Fibroblast of gingiva (primary cell): ENCODE data around the gene GIT1.

ENCODE experiments used
- DNase-seq: peaks from one replicate; pipeline ENCODE4 v3.0.0-alpha.2; 2011; ENCODE audit warnings: low read depth

GIT1 gene

GRCh38 chr17:29593591-29594518 is 4.4 kb upstream of the GIT1 start:
- DNase-seq: no peak

DNA sequence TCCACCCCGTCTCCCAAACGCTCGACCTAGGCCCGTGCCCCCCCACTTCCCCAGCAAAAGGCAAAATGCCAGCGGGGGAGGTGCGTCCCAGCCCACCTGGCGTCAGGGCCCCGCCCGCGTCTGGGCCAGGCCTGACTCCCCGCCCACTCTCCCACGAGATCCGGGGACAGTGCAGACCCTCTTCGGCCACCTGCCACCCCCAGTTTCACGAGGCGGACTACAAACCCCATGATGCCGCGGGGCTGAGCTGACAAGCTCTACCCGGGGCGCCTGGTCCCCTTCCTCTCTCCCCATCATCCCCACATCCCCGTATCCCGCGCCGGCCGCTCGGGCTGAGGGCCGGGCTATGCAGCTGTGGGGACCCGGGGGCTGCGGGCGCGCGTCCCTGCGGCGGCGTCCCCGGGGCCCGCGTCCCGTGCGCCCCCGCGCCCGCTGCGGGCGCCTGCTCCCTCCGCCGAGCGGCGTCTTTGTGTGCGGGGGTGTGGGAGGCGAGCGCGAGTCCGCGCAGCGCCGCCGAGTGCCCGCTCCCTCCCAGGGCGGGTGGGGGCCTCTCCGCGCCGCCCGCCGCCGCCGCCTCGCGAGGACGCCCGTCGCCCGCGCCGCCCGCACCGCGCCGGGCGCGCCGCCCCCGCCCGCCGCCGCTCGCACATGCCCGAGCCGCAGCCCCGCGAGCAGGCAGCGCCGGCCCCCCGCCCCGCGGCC is 3.6 kb upstream of the GIT1 start, which contains the start of gene ANKRD13B:
Gene ANKRD13B, plus strand, starts transcription at position 283 of the 702 bp plus-strand sequence. CDS start 490 bp downstream, outside the sequence.
- DNase-seq: no peak

- peak; percentile 61 for DNase-seq
Measured at GRCh38 chr17:29591737-29592608, 2.5 kb upstream of the GIT1 start.

- DNase-seq: no peak
Measured at GRCh38 chr17:29591146-29591736, 1.8 kb upstream of the GIT1 start.

- peak; percentile 42 for DNase-seq
Measured at GRCh38 chr17:29590411-29591145, 1.1 kb upstream of the GIT1 start.

DNA sequence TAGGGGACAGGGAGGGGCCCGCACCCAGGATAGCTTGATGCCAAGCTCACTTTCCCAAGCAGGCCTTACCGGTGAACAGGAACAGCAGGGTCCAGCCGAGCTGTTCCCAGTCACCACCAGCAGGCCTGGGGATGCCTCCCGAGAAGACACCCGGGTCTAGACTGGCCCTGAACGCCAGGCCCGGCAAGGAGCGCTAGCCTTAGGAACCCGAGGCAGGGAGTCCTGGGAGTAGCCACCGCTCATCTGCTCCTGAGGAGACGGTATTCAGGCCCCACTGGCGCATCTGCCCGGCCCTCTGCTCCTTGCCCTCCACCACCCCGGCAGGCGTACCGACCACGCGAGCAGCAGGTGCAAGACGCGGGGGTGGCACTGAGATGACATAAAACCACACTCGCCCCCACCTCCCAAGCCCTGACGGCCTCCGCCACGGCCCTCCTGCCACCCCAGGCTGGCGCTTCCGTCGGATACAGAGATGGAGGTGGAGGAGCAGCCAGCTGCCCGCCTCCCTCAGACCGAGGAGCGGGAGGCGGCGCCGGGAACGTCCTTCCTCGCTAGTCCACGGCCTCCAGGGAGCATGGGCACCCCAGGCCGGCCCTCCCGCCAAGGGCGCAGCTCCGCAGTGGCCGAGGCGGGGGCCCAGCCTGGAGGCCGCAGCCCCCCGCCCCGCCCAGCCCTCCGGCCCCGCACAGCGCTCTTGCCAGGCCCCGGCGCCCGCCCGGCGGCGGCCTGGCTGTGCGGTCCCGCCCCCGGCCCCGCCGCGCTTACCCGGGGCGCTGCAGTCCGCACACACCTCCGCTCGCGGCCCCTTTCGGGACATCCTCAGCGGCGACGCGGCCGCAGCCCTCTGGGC is 661 bp downstream of the GIT1 start:
- DNase-seq: no peak

GRCh38 chr17:29588017-29588561 is 1.4 kb downstream of the GIT1 start:
- DNase-seq: no peak

- DNase-seq: no peak
Measured at GRCh38 chr17:29587591-29587990, 1.9 kb downstream of the GIT1 start.

GRCh38 chr17:29586676-29587469 is 2.6 kb downstream of the GIT1 start:
- DNase-seq: no peak

DNA sequence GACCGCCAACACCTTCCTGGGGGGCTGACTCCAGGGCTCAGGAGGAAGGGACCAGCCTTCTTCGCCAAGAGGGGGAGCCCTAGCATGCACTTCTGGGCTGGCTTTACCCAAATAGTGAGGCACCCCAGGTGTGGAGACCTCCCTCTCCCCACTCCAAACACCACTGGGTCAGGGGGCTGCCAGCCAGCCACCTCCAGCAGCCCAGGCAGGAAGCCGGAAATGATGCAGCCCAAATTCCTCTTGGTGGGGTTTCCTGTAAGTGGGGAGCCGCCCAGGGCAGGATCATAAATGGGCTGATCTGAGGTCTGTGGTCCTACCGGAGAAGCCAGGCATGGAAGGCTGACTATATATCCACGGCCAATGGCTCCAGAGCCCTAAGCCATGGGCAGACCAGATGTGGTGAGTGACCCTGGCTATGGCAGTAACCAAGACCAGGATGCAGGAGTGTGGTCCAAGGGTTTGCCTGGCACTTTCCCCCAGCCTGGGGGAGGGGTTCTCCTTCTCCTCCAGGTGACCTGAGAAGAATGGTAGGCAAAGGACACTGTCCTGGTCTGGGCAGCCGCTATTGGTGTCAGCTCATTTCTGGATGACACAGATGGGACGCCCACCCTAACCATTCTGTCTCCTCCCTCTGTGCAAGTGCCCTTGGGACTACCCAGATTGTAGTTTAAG is 4.2 kb downstream of the GIT1 start:
- DNase-seq: no peak

DNA sequence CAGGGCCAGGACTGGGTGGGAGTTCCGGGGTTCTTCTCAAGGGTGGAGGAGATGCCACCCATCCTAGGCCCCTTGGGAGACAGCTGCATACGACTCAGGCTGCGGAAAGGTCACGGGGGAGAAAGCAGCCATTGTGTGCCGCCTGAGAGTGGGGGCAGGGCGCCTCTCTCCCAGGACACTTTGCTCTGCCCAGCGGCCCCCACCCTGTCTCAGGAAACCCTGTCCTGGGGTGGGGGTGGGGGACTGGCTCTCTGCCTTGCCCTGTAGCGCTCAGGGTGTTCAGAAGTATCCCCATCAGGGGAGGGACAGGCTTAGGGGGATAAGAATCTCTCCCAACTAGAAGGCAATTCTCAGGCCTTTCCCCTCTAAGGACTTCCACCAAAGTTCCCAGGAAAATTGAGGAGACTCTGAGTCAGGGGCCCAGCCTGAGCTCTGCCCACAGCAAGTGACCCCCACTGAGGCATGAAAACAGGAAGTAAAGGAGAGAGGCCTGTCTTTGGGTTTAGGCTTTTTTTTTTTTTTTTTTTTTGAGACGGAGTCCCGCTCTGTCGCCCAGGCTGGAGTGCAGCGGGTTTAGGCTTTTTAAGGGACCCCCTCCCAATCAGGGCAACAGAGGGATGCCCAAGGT is 4.9 kb downstream of the GIT1 start:
- no peak for DNase-seq

- DNase-seq: no peak
Measured at GRCh38 chr17:29583324-29584248, 5.9 kb downstream of the GIT1 start.

- no peak for DNase-seq
Measured at GRCh38 chr17:29582772-29583171, 6.7 kb downstream of the GIT1 start.

DNA sequence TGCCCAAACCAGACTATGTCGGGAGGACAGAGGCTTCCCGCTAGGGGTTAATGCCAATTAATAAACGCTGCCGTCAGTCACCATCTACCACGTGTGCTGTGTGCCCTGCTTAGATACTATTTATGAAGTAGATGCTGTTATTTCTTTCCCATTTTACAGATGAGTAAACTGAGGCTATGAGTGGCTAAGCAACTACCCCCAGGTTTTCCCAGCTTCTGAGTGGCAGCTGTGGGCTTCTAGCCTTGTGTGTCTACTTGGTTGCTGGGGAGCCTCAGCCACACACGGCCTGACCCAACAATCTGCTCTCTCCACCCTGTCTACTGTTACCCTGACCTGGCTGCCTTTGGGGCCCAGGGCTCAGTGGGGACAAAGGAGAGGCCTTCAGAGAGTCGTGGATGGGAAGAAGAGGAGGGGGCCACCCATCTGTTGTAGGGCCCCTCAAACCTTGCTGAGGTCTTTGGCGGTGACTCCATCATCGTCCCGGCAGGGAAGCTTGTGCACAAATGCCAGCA is 7.1 kb downstream of the GIT1 start:
- no peak for DNase-seq

DNA sequence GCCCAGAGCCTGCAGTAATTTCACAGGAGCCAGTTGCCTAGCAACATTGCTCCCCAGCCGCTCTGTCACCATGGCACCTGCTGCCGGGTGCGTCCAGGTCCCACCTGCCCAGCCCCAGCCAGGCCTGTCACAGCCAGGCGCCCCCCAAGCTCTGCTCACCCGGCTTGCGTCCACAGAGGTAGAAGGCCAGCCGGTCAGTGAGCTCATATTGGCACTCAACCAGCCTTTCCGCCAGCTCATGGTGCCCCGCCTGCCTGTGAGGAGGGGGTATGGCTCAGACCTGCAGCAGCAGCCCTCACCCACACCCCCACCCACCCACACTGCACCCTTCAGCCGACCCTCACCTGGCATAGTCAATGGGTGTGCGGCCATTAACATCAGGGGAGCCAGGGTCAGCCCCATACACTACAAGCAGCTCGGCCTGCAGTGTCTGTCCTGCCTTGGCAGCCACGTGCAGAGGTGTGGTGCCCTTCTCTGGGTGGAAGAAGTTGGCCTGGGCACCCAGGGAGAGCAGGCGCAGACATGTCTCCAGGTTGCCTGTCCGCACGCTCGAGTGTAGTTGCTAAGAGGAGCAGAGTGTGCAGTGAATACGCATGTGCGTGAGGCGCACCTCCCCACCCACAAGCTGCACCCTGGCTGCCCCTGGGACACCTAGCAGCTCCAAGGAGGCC is 7.7 kb downstream of the GIT1 start:
- DNase-seq: no peak
